Right lobe of liver (tissue), 4 donors: Measurements from ENCODE around the gene NCAPD3.

ENCODE experiments used
- POLR2A ChIP-seq: fragments of 450-650 bp; IDR thresholded peaks from one replicate; pipeline ENCODE4 v1.6.1; 2017; ENCODE audit warnings: antibody characterized with exemption, mild to moderate bottlenecking
- TF ChIP-seq, protein P1 (sequence below), 4 donors: fragments of 200-600 bp in 3 of 4; fragments of 450-650 bp in 1 of 4; IDR thresholded peaks; one replicate each; pipeline versions ENCODE4 v1.5.1 to v1.8.0; 2016 to 2022; ENCODE audit warnings: antibody characterized with exemption in 4 of 4, mild to moderate bottlenecking in 2 of 4
- donor health status: DM: no; HTN: no; CAD: no.
- donor health status: DM: no; HTN: no; CAD: no.
- donor health status: DM: no; HTN: yes; CAD: no.

- TF ChIP-seq, protein P1, sequence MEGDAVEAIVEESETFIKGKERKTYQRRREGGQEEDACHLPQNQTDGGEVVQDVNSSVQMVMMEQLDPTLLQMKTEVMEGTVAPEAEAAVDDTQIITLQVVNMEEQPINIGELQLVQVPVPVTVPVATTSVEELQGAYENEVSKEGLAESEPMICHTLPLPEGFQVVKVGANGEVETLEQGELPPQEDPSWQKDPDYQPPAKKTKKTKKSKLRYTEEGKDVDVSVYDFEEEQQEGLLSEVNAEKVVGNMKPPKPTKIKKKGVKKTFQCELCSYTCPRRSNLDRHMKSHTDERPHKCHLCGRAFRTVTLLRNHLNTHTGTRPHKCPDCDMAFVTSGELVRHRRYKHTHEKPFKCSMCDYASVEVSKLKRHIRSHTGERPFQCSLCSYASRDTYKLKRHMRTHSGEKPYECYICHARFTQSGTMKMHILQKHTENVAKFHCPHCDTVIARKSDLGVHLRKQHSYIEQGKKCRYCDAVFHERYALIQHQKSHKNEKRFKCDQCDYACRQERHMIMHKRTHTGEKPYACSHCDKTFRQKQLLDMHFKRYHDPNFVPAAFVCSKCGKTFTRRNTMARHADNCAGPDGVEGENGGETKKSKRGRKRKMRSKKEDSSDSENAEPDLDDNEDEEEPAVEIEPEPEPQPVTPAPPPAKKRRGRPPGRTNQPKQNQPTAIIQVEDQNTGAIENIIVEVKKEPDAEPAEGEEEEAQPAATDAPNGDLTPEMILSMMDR (IDR thresholded peaks at IDR 0.05), result no peak
- TF ChIP-seq POLR2A, result no peak
These were observed 105.8 kb downstream of the NCAPD3 start for GRCh38 chr11:134118006-134118405.
